ENCODE data around the gene SAPCD1. TPM values are rescaled to one million over a fixed set of nuclear protein-coding genes. Genes with fewer than 3 reads are reported as not detected.

SAPCD1 gene
- total and polyA plus RNA-seq, 4 donors: 0.59 to 2.6 (median 0.68) TPM; not detected in 1

DNA sequence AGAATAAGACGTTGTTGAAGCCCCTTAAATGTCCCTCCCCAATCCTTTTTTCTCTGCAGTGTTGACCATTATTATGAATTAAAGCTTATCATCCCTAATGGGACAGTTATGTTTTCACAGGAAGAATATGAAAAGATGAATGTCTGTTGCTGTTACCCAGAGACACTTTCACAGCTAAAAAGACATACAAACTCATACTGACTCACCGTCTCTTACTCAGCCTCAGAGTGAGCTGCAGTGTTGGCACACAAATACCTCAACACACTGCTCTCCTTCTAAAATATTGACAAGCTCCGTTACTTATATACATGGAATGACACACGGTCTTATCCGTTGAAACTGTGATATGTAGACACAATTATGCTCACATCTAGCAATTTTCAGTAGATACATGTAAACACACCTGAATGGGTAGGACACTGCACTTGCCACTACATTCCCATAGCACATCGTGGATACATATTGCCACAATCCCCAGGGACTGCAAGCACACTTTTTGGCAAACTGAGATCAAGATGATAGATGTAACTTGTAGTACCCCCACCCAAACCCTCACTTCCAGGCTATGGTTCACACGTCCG lies 9.6 kb upstream of the SAPCD1 start:
- DNase-seq (ENCODE audit: low spot score): no peak
- Histone ChIP-seq H3K4me1 (ENCODE audit: control insufficient read depth in 4 of 4, insufficient read depth in 4 of 4, low read length in 3 of 4) (no peaks in the 10 kb centered on the region), H3K9ac (ENCODE audit: low read depth in 1 of 2, low read length in 2 of 2) (no peak overlapping the region), H3K9me3 (ENCODE audit: control insufficient read depth in 4 of 4, low read length in 3 of 4) (no peaks in the 10 kb centered on the region), H3K4me3 (ENCODE audit: low read depth in 1 of 3, low read length in 3 of 3) (no peak overlapping the region), H3K27ac (ENCODE audit: low read depth in 1 of 2, low read length in 2 of 2) (no peak overlapping the region), H3K27me3 (ENCODE audit: control insufficient read depth in 4 of 4, insufficient read depth in 4 of 4, low read length in 3 of 4) (no peaks in the 10 kb centered on the region), H3K36me3 (ENCODE audit: control insufficient read depth in 4 of 4, insufficient read depth in 3 of 4, low read depth in 1 of 4, low read length in 3 of 4) (no peaks in the 10 kb centered on the region)
- WGBS: 81% methylated on average over 8 of the region's 8 CpGs
- TF ChIP-seq, protein P1, sequence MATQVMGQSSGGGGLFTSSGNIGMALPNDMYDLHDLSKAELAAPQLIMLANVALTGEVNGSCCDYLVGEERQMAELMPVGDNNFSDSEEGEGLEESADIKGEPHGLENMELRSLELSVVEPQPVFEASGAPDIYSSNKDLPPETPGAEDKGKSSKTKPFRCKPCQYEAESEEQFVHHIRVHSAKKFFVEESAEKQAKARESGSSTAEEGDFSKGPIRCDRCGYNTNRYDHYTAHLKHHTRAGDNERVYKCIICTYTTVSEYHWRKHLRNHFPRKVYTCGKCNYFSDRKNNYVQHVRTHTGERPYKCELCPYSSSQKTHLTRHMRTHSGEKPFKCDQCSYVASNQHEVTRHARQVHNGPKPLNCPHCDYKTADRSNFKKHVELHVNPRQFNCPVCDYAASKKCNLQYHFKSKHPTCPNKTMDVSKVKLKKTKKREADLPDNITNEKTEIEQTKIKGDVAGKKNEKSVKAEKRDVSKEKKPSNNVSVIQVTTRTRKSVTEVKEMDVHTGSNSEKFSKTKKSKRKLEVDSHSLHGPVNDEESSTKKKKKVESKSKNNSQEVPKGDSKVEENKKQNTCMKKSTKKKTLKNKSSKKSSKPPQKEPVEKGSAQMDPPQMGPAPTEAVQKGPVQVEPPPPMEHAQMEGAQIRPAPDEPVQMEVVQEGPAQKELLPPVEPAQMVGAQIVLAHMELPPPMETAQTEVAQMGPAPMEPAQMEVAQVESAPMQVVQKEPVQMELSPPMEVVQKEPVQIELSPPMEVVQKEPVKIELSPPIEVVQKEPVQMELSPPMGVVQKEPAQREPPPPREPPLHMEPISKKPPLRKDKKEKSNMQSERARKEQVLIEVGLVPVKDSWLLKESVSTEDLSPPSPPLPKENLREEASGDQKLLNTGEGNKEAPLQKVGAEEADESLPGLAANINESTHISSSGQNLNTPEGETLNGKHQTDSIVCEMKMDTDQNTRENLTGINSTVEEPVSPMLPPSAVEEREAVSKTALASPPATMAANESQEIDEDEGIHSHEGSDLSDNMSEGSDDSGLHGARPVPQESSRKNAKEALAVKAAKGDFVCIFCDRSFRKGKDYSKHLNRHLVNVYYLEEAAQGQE (IDR thresholded peaks at IDR 0.05): no peak
- TF ChIP-seq, protein P2, sequence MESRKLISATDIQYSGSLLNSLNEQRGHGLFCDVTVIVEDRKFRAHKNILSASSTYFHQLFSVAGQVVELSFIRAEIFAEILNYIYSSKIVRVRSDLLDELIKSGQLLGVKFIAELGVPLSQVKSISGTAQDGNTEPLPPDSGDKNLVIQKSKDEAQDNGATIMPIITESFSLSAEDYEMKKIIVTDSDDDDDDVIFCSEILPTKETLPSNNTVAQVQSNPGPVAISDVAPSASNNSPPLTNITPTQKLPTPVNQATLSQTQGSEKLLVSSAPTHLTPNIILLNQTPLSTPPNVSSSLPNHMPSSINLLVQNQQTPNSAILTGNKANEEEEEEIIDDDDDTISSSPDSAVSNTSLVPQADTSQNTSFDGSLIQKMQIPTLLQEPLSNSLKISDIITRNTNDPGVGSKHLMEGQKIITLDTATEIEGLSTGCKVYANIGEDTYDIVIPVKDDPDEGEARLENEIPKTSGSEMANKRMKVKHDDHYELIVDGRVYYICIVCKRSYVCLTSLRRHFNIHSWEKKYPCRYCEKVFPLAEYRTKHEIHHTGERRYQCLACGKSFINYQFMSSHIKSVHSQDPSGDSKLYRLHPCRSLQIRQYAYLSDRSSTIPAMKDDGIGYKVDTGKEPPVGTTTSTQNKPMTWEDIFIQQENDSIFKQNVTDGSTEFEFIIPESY (IDR thresholded peaks at IDR 0.05): no peak
- TF ChIP-seq FOXA1 (IDR thresholded peaks at IDR 0.05) (no peak), EGR1 (IDR thresholded peaks at IDR 0.05; ENCODE audit: low read depth in 2 of 2) (no peak), TAF1 (conservative IDR thresholded peaks at IDR 0.05) (no peak), FOXA2 (IDR thresholded peaks at IDR 0.05) (no peak)
- TF ChIP-seq, protein P3, sequence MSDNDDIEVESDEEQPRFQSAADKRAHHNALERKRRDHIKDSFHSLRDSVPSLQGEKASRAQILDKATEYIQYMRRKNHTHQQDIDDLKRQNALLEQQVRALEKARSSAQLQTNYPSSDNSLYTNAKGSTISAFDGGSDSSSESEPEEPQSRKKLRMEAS (IDR thresholded peaks at IDR 0.05): no peak

DNA sequence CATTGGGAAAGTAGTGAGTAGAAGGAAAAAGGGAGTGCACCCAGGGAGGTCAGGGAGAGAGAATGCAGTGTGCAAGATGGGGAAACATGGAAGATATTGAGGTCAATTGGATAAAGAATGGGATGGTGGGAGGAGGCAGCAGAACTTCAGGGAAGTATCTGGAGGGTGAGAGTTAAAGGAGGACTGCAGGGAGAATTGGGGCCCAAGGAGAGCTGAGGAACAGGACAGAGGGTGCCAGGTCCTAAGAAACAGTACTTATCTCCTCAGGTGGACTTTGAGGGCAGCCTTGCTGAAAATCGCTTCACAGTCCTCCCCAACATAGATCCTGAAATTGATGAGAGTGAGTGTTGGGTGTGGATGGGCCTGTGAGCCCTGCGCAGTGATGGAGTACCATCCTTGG lies 4.2 kb upstream of the SAPCD1 start:
- Histone ChIP-seq H3K27me3 (ENCODE audit: control insufficient read depth in 4 of 4, insufficient read depth in 4 of 4, low read length in 3 of 4) (no peaks in the 10 kb centered on the region), H3K9ac (ENCODE audit: low read depth in 1 of 2, low read length in 2 of 2) (no peak overlapping the region), H3K36me3 (ENCODE audit: control insufficient read depth in 4 of 4, insufficient read depth in 3 of 4, low read depth in 1 of 4, low read length in 3 of 4) (no peaks in the 10 kb centered on the region), H3K4me3 (ENCODE audit: low read depth in 1 of 3, low read length in 3 of 3) (no peak overlapping the region), H3K9me3 (ENCODE audit: control insufficient read depth in 4 of 4, low read length in 3 of 4) (no peaks in the 10 kb centered on the region), H3K27ac (ENCODE audit: low read depth in 1 of 2, low read length in 2 of 2) (no peak overlapping the region), H3K4me1 (ENCODE audit: control insufficient read depth in 4 of 4, insufficient read depth in 4 of 4, low read length in 3 of 4) (no peaks in the 10 kb centered on the region)
- no peak for TF ChIP-seq FOXA2 (IDR thresholded peaks at IDR 0.05)
- TF ChIP-seq, protein P4, sequence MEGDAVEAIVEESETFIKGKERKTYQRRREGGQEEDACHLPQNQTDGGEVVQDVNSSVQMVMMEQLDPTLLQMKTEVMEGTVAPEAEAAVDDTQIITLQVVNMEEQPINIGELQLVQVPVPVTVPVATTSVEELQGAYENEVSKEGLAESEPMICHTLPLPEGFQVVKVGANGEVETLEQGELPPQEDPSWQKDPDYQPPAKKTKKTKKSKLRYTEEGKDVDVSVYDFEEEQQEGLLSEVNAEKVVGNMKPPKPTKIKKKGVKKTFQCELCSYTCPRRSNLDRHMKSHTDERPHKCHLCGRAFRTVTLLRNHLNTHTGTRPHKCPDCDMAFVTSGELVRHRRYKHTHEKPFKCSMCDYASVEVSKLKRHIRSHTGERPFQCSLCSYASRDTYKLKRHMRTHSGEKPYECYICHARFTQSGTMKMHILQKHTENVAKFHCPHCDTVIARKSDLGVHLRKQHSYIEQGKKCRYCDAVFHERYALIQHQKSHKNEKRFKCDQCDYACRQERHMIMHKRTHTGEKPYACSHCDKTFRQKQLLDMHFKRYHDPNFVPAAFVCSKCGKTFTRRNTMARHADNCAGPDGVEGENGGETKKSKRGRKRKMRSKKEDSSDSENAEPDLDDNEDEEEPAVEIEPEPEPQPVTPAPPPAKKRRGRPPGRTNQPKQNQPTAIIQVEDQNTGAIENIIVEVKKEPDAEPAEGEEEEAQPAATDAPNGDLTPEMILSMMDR (IDR thresholded peaks at IDR 0.05; ENCODE audit: low read depth, low read length, missing input control): no peak
- over 99% methylated on average over 2 of the region's 2 CpGs for WGBS
- no peak for DNase-seq (ENCODE audit: low spot score)

DNA sequence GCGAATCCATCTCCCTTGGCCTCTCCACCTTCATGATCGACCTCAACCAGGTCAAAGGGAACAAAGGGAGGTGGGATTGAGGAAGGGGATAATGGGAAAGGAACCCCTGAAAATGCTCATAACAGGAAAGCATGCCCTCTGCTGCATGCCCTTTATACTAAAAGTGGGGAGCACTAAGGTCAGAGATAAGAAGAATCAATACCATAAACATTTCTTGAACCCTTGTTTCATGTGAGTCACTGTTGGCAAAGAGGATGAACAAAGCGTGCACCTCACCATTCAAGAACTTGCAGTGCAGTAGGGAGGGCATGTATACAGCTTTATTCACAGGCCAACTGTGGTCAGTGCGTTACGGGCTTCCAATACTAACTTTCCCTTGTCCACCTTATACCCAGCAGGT lies 1.7 kb upstream of the SAPCD1 start:
- no peaks in the 10 kb centered on the region for H3K27me3 ChIP-seq (ENCODE audit: control insufficient read depth in 4 of 4, insufficient read depth in 4 of 4, low read length in 3 of 4)
- H3K4me1 ChIP-seq (ENCODE audit: control insufficient read depth in 4 of 4, insufficient read depth in 4 of 4, low read length in 3 of 4): no peaks in the 10 kb centered on the region
- H3K9me3 ChIP-seq (ENCODE audit: control insufficient read depth in 4 of 4, low read length in 3 of 4): no peaks in the 10 kb centered on the region
- 94% methylated on average over 5 of the region's 5 CpGs for WGBS
- no peak overlapping the region for H3K9ac ChIP-seq (ENCODE audit: low read depth in 1 of 2, low read length in 2 of 2)
- H3K4me3 ChIP-seq (ENCODE audit: low read depth in 1 of 3, low read length in 3 of 3): no peak overlapping the region
- H3K36me3 ChIP-seq (ENCODE audit: control insufficient read depth in 4 of 4, insufficient read depth in 3 of 4, low read depth in 1 of 4, low read length in 3 of 4): no peaks in the 10 kb centered on the region
- H3K27ac ChIP-seq (ENCODE audit: low read depth in 1 of 2, low read length in 2 of 2): no peak overlapping the region
- DNase-seq (ENCODE audit: low spot score): no peak
- TF ChIP-seq RAD21 (IDR thresholded peaks at IDR 0.05) (no peak), SP1 (IDR thresholded peaks at IDR 0.05) (no peak), NR2F2 (IDR thresholded peaks at IDR 0.05) (no peak), JUND (IDR thresholded peaks at IDR 0.05) (no peak), YY1 (IDR thresholded peaks at IDR 0.05) (no peak), FOXA1 (IDR thresholded peaks at IDR 0.05) (no peak), TAF1 (conservative IDR thresholded peaks at IDR 0.05) (no peak), FOXA2 (IDR thresholded peaks at IDR 0.05) (no peak)
- TF ChIP-seq, protein P2 (IDR thresholded peaks at IDR 0.05): no peak
- TF ChIP-seq, protein P4 (IDR thresholded peaks at IDR 0.05; ENCODE audit: low read depth, low read length, missing input control): no peak
- TF ChIP-seq, protein P5, sequence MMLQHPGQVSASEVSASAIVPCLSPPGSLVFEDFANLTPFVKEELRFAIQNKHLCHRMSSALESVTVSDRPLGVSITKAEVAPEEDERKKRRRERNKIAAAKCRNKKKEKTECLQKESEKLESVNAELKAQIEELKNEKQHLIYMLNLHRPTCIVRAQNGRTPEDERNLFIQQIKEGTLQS (IDR thresholded peaks at IDR 0.05): no peak
- TF ChIP-seq, protein P3 (IDR thresholded peaks at IDR 0.05): no peak
